Omental fat pad (tissue), 4 donors: ENCODE data around the gene PCMT1. TPM values are rescaled to one million over a fixed set of nuclear protein-coding genes. Genes with fewer than 3 reads are reported as not detected.
"Not testable (repeated sequence)": the region's sequence is repeated elsewhere in the genome, so short reads cannot be mapped to it uniquely, and the experiment has no call there.

Experiments
- ATAC-seq: fragments of 150-250 bp; one replicate; pipeline ENCODE4 v1.9.1; 2016; ENCODE audit warnings: mild to moderate bottlenecking, moderate library complexity; ENCODE audit not compliant: low FRiP score
- DNase-seq: peaks from one replicate; pipeline ENCODE4 v3.0.0-alpha.2; 2019; ENCODE audit warnings: low spot score
- CTCF ChIP-seq, 3 donors: fragments of 450-650 bp; IDR thresholded peaks; one replicate each; pipeline ENCODE4 v1.5.1; 2016 to 2017; ENCODE audit warnings: antibody characterized with exemption in 3 of 3, mild to moderate bottlenecking in 3 of 3, moderate library complexity in 2 of 3
- total RNA-seq, 4 donors: library from RNA; depleted of rRNA; stranded (reverse); fragments of >200 nt; gene quantifications; one replicate each; pipeline ENCODE4 v1.1.0, GENCODE V29; 2016

The PCMT1 gene
- total RNA-seq, 4 donors from 2014 or later: 89.7 to 108 (median 102) TPM

- ATAC-seq (no peak), DNase-seq (no peak)
- TF ChIP-seq CTCF (IDR thresholded peaks at IDR 0.05): no peak
These were observed 96.0 kb downstream of the PCMT1 start for GRCh38 chr6:149845549-149845948.

GRCh38 chr6:149846321-149846720 lies 96.8 kb downstream of the PCMT1 start:
- DNase-seq (peak; percentile 35), ATAC-seq (peak; percentile 70)
- TF ChIP-seq CTCF (IDR thresholded peaks at IDR 0.05): no peak

GRCh38 chr6:149847939-149848267 lies 98.4 kb downstream of the PCMT1 start:
- no peak for ATAC-seq
- no peak for TF ChIP-seq CTCF (IDR thresholded peaks at IDR 0.05)
- DNase-seq: no peak

GRCh38 chr6:149848343-149848742 lies 98.8 kb downstream of the PCMT1 start:
- not testable (repeated sequence) for ATAC-seq, DNase-seq

- ATAC-seq (no peak), DNase-seq (no peak)
- no peak for TF ChIP-seq CTCF (IDR thresholded peaks at IDR 0.05)
These were observed 102.0 kb downstream of the PCMT1 start for GRCh38 chr6:149851461-149852110.

GRCh38 chr6:149852180-149852579 lies 102.6 kb downstream of the PCMT1 start:
- no peak for DNase-seq
- ATAC-seq: no peak
- no peak for TF ChIP-seq CTCF (IDR thresholded peaks at IDR 0.05)

GRCh38 chr6:149852881-149853280 lies 103.3 kb downstream of the PCMT1 start:
- TF ChIP-seq CTCF (IDR thresholded peaks at IDR 0.05): no peak
- DNase-seq (no peak), ATAC-seq (no peak)

- DNase-seq, ATAC-seq: not testable (repeated sequence)
These were observed 104.5 kb downstream of the PCMT1 start for GRCh38 chr6:149854017-149854416.
